Activated naive CD4-positive, alpha-beta T cell treated with anti-CD3 and anti-CD28 coated beads, Interleukin-2, amount 10 ng/mL, durations not matched to agents 7 days and 5 days (primary cell): ENCODE results near the gene COG8.

Source experiments
- CTCF ChIA-PET: fragments of 350-600 bp; sonication (Branson Sonifier 250); formaldehyde crosslinking; loops from one replicate; lab custom pipeline; 2021; ENCODE audit warnings: antibody characterized with exemption; lab: Charles Lee
- DNase-seq: peaks from one replicate; pipeline ENCODE4 v3.0.0-alpha.2; 2020
- H3K27ac Mint-ChIP-seq: one replicate; pipeline ENCODE4 v1.8.0; 2021; ENCODE audit warnings: mild to moderate bottlenecking, moderate library complexity, mixed read lengths
- H3K27me3 Mint-ChIP-seq: one replicate; pipeline ENCODE4 v1.8.0; 2021; ENCODE audit warnings: mild to moderate bottlenecking, mixed read lengths
- H3K36me3 Mint-ChIP-seq: one replicate; pipeline ENCODE4 v1.8.0; 2021; ENCODE audit warnings: mixed read lengths
- H3K4me1 Mint-ChIP-seq: one replicate; pipeline ENCODE4 v1.8.0; 2021; ENCODE audit warnings: mixed read lengths
- H3K4me3 Mint-ChIP-seq: one replicate; pipeline ENCODE4 v1.8.0; 2021; ENCODE audit warnings: mild to moderate bottlenecking, moderate library complexity, mixed read lengths
- H3K9me3 Mint-ChIP-seq: one replicate; pipeline ENCODE4 v1.8.0; 2021; ENCODE audit warnings: mixed read lengths

The COG8 gene

DNA sequence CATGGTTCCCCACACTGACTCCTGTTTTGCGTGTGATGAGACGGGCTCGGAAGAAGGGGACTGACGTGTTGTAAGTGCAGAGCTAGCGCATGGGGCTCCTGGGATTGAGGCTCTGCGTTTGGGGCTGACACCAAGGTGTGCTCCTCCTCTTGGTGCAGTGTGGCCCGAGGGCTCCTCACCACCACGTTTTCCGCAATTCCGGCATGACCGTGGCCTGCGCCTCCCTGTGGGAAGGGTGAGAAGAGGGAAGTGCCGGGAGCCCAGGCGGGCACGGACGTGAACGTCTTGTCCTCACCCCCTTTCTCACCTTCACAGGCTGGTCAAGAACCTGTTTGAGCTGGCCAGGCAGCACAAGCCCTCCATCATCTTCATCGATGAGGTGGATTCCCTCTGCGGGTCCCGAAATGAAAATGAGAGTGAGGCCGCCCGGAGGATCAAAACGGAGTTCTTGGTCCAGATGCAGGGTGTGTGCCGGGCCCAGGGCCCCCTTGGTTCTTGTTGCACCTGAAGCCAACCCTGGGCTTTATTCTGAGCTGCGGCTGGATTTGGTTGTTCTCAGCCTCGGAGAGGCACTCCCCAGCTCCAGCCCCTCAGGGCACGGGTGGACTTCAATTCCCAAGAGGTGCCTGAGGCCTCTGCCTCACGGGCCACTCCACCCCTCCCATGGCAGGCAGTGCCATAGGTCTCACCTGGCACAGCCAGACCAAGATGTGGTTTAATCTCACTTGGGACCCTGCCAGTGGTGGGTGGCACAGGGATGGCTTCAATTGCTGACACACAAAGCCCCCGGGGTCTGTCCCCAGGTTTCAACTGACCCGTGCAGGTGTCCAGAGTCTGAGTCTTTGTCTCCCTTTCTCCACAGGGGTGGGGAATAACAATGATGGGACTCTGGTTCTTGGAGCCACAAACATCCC, 19.3 kb downstream of the COG8 start:
- H3K36me3 Mint-ChIP-seq, result peaks cover 50% of the 10 kb centered on the region
- no peak overlapping the region for H3K27ac Mint-ChIP-seq
- peaks cover 9% of the 10 kb centered on the region for H3K4me1 Mint-ChIP-seq
- no peaks in the 10 kb centered on the region for H3K27me3 Mint-ChIP-seq
- H3K4me3 Mint-ChIP-seq, result no peak overlapping the region
- CTCF ChIA-PET, result no interaction called here
- no peaks in the 10 kb centered on the region for H3K9me3 Mint-ChIP-seq
- peak; percentile 10 for DNase-seq

DNA sequence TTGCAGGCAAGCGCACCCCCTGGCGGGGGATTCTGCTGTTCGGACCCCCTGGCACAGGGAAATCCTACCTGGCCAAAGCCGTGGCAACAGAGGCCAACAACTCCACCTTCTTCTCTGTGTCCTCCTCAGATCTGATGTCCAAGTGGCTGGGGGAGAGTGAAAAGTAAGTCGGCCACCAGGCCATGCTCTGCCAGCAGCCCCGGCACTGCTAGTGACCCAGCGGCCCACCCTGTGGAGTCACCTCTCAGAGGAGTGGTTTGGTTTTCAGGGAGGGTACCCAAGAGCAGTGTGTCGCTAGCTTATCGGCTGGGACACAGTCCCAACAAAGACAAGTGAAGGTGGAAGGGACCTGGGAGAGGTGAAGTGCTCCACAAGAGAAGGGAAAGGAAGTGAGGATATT, 20.0 kb downstream of the COG8 start:
- no peaks in the 10 kb centered on the region for H3K27me3 Mint-ChIP-seq
- H3K4me1 Mint-ChIP-seq, result peaks cover 5% of the 10 kb centered on the region
- H3K9me3 Mint-ChIP-seq, result no peaks in the 10 kb centered on the region
- H3K4me3 Mint-ChIP-seq, result no peak overlapping the region
- no peak overlapping the region for H3K27ac Mint-ChIP-seq
- peaks cover 50% of the 10 kb centered on the region for H3K36me3 Mint-ChIP-seq
- CTCF ChIA-PET, result no interaction called here
- DNase-seq, result peak; percentile 15

DNA sequence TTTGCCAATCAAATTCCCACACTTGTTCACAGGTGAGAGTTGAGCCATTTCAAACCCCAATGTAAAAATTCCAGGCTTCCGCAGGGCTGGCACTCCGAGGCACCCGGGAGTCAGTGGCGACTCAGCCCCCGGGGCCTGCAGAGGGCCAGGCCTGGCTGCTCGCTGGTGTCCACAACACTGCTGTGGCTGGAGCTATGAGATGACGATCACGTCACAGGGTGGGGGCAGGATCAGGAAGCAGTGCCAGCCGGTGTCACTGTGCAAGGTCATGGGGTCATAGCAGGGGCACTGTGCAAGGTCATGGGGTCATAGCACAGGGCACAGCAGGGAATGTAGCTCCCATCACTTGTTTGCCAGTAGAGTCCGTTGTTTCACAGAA, 20.5 kb downstream of the COG8 start:
- H3K36me3 Mint-ChIP-seq, result peaks cover 50% of the 10 kb centered on the region
- no peak overlapping the region for H3K27ac Mint-ChIP-seq
- H3K4me3 Mint-ChIP-seq, result no peak overlapping the region
- H3K9me3 Mint-ChIP-seq, result no peaks in the 10 kb centered on the region
- DNase-seq, result no peak
- H3K27me3 Mint-ChIP-seq, result no peaks in the 10 kb centered on the region
- CTCF ChIA-PET, result no interaction called here
- peaks cover 6% of the 10 kb centered on the region for H3K4me1 Mint-ChIP-seq

DNA sequence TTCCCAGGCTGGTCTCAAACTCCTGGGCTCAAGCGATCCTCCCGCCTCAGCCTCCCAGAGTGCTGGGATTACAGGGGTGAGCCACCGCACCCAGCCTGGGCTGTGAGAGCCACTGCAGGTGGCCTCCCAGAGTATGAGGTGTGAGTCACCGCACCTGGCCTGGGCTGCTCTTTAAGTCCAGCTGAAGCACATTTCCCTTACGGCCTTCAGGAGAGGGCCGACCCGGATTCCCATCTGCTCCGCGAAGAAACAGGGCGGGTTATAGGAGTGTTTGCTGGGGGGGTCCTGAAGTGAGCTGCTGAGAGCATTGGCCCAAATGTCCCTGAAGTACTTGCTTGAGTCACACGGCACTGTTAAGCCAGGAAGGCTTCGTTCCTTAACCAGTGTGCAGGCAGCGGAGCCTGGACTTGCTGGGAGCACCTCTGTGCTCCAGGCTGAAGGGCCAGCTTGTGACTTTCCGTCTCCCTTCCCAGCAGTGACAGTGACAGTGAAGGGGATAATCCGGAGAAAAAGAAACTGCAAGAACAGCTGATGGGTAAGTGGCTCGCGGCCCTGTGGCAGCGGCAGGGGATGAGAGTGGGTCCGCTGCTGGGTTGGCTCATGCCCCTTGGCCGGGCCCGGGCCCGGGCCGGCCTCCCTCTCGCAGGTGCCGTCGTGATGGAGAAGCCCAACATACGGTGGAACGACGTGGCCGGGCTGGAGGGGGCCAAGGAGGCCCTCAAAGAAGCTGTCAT, 21.0 kb downstream of the COG8 start:
- CTCF ChIA-PET, result no interaction called here
- Mint-ChIP-seq H3K27me3 (no peaks in the 10 kb centered on the region), H3K27ac (no peak overlapping the region), H3K4me1 (peaks cover 12% of the 10 kb centered on the region), H3K9me3 (no peaks in the 10 kb centered on the region), H3K4me3 (no peak overlapping the region), H3K36me3 (peaks cover 54% of the 10 kb centered on the region)
- peak; percentile 13 for DNase-seq

DNA sequence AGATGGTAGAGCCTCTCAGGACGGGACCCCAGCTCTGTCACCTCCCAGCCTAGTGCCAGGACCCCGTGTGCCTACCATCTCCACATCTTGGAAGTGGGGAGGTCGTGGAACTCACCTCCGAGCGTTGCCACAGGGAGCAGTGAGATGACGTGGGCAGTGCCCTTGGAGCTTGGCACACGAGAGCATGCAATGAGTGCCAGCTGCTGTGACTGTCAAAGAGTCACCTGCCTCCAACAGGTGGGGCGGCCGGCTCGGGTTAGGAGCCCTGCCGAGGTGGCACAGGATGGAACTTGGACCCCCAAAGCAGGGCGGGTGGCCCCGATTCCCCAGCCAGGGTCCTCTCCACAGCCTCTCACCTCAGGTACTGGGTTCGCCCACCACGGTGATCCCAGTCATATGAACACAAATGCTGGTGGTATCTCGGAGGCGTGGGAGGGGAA, 22.7 kb downstream of the COG8 start:
- CTCF ChIA-PET, result interaction anchor here (1.3 kb wide), 1 partner anchor 12 kb away, joined by 3 read pairs; no protein-coding TSS in a partner anchor
- Mint-ChIP-seq H3K4me1 (peaks cover 18% of the 10 kb centered on the region), H3K36me3 (peaks cover 51% of the 10 kb centered on the region), H3K9me3 (no peaks in the 10 kb centered on the region), H3K27ac (no peak overlapping the region), H3K4me3 (no peak overlapping the region), H3K27me3 (no peaks in the 10 kb centered on the region)
- peak; percentile 13 for DNase-seq

DNA sequence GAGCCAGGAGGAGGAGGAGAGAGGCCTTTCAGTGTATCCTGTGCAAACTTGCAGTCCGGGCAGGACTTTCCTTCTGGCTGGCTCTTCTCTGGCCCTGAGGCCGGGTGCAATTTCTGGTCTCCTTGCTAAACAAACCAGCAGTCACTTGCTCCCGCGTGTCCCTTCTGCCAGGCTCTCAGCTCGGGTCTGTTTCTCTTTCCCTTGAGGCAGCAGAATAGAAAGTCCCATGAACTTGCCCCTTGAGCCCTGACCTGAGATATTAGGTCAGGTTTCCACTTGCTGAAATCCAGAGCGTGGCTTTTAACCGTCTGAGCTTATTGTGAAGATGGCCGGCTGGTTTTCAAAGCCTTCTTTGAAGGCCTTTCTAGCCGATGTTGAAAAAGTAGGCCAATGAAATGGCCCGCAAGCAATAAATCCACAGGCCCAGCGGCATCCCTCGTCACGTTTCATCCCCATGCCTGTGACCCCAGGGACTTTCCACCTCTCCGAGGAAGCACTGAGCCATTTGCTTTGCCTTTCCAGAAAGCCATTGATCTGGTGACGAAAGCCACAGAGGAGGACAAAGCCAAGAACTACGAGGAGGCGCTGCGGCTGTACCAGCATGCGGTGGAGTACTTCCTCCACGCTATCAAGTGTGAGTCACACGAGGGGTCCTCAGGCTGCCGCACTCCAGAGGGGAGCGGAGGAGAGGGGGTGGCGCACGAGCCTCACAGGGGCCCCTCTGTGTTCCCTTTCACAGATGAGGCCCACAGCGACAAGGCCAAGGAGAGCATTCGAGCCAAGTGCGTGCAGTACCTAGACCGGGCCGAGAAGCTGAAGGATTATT, 23.7 kb downstream of the COG8 start:
- H3K27ac Mint-ChIP-seq, result no peak overlapping the region
- no peak overlapping the region for H3K4me3 Mint-ChIP-seq
- DNase-seq, result peak; percentile 17
- H3K27me3 Mint-ChIP-seq, result no peaks in the 10 kb centered on the region
- H3K4me1 Mint-ChIP-seq, result peaks cover 19% of the 10 kb centered on the region
- CTCF ChIA-PET, result interaction anchor here (1.3 kb wide), 1 partner anchor 13 kb away, joined by 3 read pairs; no protein-coding TSS in a partner anchor
- no peaks in the 10 kb centered on the region for H3K9me3 Mint-ChIP-seq
- H3K36me3 Mint-ChIP-seq, result peaks cover 43% of the 10 kb centered on the region

DNA sequence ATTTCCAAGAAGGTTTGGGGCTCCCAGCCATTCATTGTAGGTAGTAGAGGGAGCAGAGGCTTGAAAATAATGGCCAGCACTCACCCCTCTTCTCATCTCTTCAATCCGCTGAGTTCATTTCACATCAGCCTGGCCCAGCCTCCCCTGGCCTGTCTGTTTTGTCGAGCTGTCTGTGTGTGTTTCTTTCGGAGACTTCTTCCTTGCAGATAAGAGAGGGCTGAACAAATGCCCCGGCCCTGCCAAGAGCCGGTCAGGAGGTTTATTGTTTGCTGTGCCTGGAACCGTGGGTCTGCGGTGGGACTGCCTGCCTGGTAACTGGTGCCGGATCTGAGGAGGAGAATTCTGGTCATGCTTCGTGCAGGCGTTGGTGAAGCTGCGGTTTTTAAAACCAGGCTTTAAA, 24.8 kb downstream of the COG8 start:
- Mint-ChIP-seq H3K4me3 (no peak overlapping the region), H3K27ac (no peak overlapping the region), H3K9me3 (no peaks in the 10 kb centered on the region), H3K4me1 (peaks cover 24% of the 10 kb centered on the region), H3K27me3 (no peaks in the 10 kb centered on the region), H3K36me3 (peaks cover 42% of the 10 kb centered on the region)
- CTCF ChIA-PET, result no interaction called here
- no peak for DNase-seq

DNA sequence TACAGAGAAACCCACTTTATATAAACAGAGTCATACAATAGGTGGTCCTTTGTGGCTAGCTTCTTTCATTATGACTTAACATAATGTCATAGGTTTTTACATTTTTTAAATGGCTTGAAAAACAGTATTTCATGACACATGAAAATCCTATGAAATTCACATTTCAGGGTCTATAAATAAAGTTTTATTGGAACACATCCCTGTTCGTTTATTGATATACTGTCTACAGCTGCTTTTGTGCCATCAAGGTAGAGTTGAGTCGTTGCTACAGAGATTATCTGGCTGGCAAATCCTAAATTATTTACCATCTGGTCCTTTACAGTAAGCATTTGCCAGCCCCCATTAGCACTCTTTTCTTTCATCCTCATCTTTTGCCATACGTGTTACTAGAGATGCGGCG, 25.9 kb downstream of the COG8 start:
- no peak for DNase-seq
- H3K9me3 Mint-ChIP-seq, result no peaks in the 10 kb centered on the region
- peaks cover 24% of the 10 kb centered on the region for H3K4me1 Mint-ChIP-seq
- H3K36me3 Mint-ChIP-seq, result peaks cover 34% of the 10 kb centered on the region
- H3K27ac Mint-ChIP-seq, result no peak overlapping the region
- H3K4me3 Mint-ChIP-seq, result peak overlapping the region; percentile 63
- CTCF ChIA-PET, result no interaction called here
- H3K27me3 Mint-ChIP-seq, result no peaks in the 10 kb centered on the region

DNA sequence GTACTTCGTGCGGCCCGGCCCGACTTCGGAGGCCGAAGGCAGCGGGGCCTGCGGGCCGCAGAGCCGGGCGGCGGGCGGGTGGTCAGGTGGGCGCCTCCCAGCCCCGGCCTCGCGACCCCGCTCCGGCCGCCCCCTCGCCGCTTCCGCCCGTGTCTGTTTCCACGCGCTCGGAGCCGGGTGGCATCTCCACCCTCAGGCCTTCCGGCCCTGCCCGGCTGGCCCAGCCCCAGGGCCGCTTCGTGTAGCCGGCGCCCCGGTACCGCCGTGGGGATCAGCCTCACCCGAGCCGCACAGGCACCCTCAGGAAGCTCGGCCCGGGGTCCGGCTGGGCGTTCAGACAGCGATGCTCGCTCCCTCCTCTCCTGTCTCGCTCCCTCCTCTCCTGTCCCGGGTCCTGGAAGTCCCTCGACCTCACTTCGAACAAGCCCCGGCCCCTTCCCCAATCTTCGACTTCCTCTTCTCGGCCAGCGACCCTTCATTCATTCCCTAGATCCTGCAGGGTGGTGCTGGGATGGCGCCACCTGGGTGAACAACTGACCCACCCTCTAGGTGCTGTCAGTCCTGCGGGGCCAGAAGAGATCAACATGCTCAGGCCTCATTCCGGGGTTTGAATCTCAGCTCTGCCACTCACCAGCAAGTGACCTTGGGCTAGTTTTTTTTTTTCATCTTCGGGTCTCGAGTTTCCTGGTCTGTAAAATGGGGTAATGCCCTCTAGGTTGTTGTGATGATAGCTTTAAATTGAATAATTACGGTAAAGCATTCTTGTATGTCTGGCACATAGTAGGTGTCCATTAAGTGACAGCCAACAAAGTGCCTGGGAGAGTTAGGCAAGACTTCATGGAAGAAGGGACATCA, 27.6 kb downstream of the COG8 start:
- no peaks in the 10 kb centered on the region for H3K9me3 Mint-ChIP-seq
- H3K4me3 Mint-ChIP-seq, result peak overlapping the region; percentile 99
- peaks cover 24% of the 10 kb centered on the region for H3K4me1 Mint-ChIP-seq
- peaks cover 29% of the 10 kb centered on the region for H3K36me3 Mint-ChIP-seq
- DNase-seq, result peak; percentile 59
- H3K27me3 Mint-ChIP-seq, result no peaks in the 10 kb centered on the region
- CTCF ChIA-PET, result interaction anchor here (1.0 kb wide), 1 partner anchor 154 kb away, joined by 4 read pairs; no protein-coding TSS in a partner anchor
- peak overlapping the region; percentile 93 for H3K27ac Mint-ChIP-seq

DNA sequence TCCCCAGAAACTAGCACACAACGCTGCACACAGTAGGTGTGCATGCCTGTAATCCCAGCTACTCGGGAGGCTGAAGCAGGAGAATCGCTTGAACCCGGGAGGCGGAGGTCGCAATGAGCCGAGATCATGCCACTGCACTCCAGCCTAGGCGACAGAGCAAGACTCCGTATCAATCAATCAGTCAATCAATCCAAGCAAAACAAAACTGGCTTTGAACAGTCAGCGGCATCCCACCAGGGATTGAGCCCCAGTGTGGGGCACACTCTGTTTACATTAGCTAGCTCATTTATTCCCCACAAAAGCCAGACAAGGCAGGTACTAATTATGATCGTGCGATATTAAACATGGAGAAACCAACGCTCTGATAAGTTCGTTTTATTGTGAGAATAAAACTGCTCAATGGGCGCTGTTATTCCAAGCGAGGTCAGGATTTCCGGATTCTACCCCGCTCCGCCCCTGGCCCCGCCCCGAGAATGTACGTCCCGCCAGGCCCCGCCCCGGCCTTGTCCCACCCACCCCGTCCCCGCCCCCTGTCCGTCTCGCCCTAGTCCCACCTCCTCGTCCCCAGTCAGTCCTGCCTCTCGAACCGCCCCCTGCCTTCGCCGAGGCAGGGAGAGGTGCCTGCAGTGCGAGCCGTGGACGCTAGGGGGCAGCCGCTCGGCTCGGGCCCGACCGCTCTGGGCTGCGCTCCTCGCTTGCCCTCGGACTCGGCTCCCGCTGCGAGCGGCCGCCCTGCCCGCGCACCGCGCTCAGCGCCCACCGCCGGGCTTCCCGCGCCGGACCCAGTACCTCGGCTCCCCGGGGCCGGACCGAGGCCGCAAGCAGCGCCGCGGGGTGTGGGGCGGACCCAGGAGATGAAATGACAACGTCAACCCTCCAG, 28.5 kb downstream of the COG8 start, which contains the start of gene VPS4A:
VPS4A (plus strand) TSS at position 698 of the 880 bp plus-strand sequence; CDS start at position 860, 162 bp downstream.
- DNase-seq, result peak; percentile 97
- Mint-ChIP-seq H3K9me3 (no peaks in the 10 kb centered on the region), H3K27me3 (no peaks in the 10 kb centered on the region), H3K4me3 (peak within 1 kb of the TSS; percentile 99), H3K27ac (peak within 1 kb of the TSS; percentile 93), H3K4me1 (peaks cover 24% of the 10 kb centered on the region), H3K36me3 (peaks cover 21% of the 10 kb centered on the region)
- CTCF ChIA-PET, result no interaction called here

DNA sequence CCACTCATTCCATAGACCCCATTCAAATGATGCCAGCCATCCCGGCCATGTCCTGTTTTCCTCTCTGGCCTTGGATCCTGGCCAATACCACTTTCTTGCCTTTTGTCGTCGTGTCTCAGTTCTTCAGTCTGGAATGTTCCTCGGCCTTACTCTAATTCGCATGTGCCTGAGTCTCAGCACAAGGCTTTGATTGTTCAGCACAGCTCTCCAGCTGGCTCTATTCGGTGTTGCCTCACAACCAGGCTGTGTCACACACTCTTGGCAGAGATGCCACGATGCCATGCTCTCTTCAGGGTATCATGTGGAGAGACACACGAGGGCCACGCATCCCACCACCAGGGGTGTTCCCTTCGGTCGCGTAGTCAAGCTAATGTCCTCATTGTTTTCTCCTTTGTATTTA, 30.0 kb downstream of the COG8 start:
- H3K27ac Mint-ChIP-seq, result no peak overlapping the region
- H3K27me3 Mint-ChIP-seq, result no peaks in the 10 kb centered on the region
- H3K36me3 Mint-ChIP-seq, result peaks cover 17% of the 10 kb centered on the region
- H3K4me1 Mint-ChIP-seq, result peaks cover 24% of the 10 kb centered on the region
- no peaks in the 10 kb centered on the region for H3K9me3 Mint-ChIP-seq
- no peak for DNase-seq
- no peak overlapping the region for H3K4me3 Mint-ChIP-seq
- CTCF ChIA-PET, result no interaction called here

DNA sequence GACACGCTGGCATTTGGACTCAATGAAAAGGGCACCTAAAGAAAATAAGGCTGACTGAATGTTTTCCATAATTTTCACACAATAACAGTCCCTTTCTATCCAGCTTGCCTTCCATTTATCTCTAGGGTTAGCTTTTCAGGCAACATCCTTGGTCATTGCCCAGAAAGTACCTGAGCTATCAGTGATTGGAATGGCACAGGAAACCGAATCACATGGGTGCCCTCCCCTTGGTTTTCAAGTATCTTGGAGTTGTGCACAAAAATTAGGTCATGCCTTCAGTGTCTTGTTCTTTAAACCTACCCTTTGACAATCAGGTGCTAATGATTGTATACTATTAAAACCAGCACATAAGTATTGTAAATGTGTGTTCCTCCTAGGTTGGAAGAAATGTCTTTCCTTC, 31.5 kb downstream of the COG8 start:
- H3K9me3 Mint-ChIP-seq, result no peaks in the 10 kb centered on the region
- H3K4me3 Mint-ChIP-seq, result no peak overlapping the region
- H3K27ac Mint-ChIP-seq, result no peak overlapping the region
- no peak for DNase-seq
- no peaks in the 10 kb centered on the region for H3K27me3 Mint-ChIP-seq
- CTCF ChIA-PET, result no interaction called here
- H3K4me1 Mint-ChIP-seq, result peaks cover 13% of the 10 kb centered on the region
- H3K36me3 Mint-ChIP-seq, result peaks cover 10% of the 10 kb centered on the region
